ENCODE data around the gene EDIL3.

DNA sequence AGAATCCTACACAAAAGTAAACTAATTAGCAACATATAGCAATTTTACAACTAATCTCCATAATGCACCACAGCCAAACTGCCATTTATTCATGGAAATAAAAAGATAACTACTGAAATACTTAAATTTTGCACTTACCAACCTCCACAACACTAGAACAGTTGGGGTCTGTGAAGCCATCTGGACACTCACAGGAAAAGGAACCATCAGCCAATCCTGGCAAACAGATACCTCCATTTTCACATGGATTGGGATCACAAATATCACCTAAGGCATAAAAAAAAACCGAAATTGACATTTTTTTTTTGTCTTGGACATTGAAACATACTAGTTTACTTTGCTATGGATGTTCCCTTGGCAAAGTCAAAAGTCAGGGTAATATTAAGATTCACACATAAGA is 130.7 kb downstream of the EDIL3 start:
- TF ChIP-seq POLR2AphosphoS5 (IDR thresholded peaks at IDR 0.05) (no peak), CTCF (IDR thresholded peaks at IDR 0.05) (no peak), POLR2A (IDR thresholded peaks at IDR 0.05) (no peak)

Data from upper lobe of left lung (tissue), 4 donors.